HepG2 (cell line): ENCODE measurements around the gene SGF29. TPM values are rescaled to one million over a fixed set of nuclear protein-coding genes. Genes with fewer than 3 reads are reported as not detected.
A peak's percentile ranks its signal among the peaks of the same experiment; 100 is the strongest.

Source experiments
- ATF6 ChIP-seq: sonication (generic); formaldehyde crosslinking; conservative IDR thresholded peaks from 2 replicates; pipeline ENCODE4 v1.4.0; 2020; ENCODE audit warnings: missing genetic modification reagents
- ATRX ChIP-seq: sonication (generic); formaldehyde crosslinking; IDR thresholded peaks from 2 replicates; pipeline ENCODE4 v1.4.0; 2020; ENCODE audit warnings: missing genetic modification reagents, borderline replicate concordance
- HOXA9 ChIP-seq: sonication (generic); formaldehyde crosslinking; IDR thresholded peaks from 2 replicates; pipeline ENCODE4 v1.8.1; 2022; ENCODE audit warnings: missing genetic modification reagents, mild to moderate bottlenecking, moderate library complexity, borderline replicate concordance
- MLX ChIP-seq: IDR thresholded peaks from 2 replicates; pipeline ENCODE4 v1.6.1; 2016
- NPAS2 ChIP-seq: sonication (generic); formaldehyde crosslinking; IDR thresholded peaks from 2 replicates; pipeline ENCODE4 v1.8.0; 2022; ENCODE audit warnings: mild to moderate bottlenecking, missing genetic modification reagents, borderline replicate concordance
- PLSCR1 ChIP-seq: sonication (generic); formaldehyde crosslinking; IDR thresholded peaks from 2 replicates; pipeline ENCODE4 v1.5.0; 2020; ENCODE audit warnings: missing genetic modification reagents, mild to moderate bottlenecking, borderline replicate concordance
- RFXAP ChIP-seq: sonication (generic); formaldehyde crosslinking; IDR thresholded peaks from 2 replicates; pipeline ENCODE4 v1.4.0; 2020; ENCODE audit warnings: missing genetic modification reagents, borderline replicate concordance
- SRF ChIP-seq: IDR thresholded peaks from 2 replicates; pipeline ENCODE4 v1.6.1; 2011; ENCODE audit warnings: mild to moderate bottlenecking, low read depth, low read length, moderate library complexity
- ZFP36L2 ChIP-seq: sonication (generic); formaldehyde crosslinking; IDR thresholded peaks from 2 replicates; pipeline ENCODE4 v1.4.0; 2020; ENCODE audit warnings: missing genetic modification reagents
- ZFX ChIP-seq: sonication (generic); formaldehyde crosslinking; IDR thresholded peaks from 2 replicates; pipeline ENCODE4 v1.4.0; 2020; ENCODE audit warnings: mild to moderate bottlenecking, low read depth, missing genetic modification reagents, moderate library complexity
- ZMYM3 ChIP-seq: sonication (generic); formaldehyde crosslinking; IDR thresholded peaks from 2 replicates; pipeline ENCODE4 v1.5.1; 2020; ENCODE audit warnings: mild to moderate bottlenecking, missing genetic modification reagents
- ZNF512B ChIP-seq: sonication (generic); formaldehyde crosslinking; IDR thresholded peaks from 2 replicates; pipeline ENCODE4 v1.5.1; 2020; ENCODE audit warnings: missing genetic modification reagents, mild to moderate bottlenecking, borderline replicate concordance
- ZNF563 ChIP-seq: sonication (generic); formaldehyde crosslinking; IDR thresholded peaks from 2 replicates; pipeline ENCODE4 v1.8.0; 2022; ENCODE audit warnings: mild to moderate bottlenecking, moderate library complexity, missing genetic modification reagents
- ZNF609 ChIP-seq: sonication (generic); formaldehyde crosslinking; IDR thresholded peaks from 2 replicates; pipeline ENCODE4 v1.4.0; 2020; ENCODE audit warnings: mild to moderate bottlenecking, missing genetic modification reagents, borderline replicate concordance
- ZNF672 ChIP-seq: sonication (generic); formaldehyde crosslinking; IDR thresholded peaks from 2 replicates; pipeline ENCODE4 v1.8.1; 2022; ENCODE audit warnings: missing genetic modification reagents
- ZNF749 ChIP-seq: sonication (generic); formaldehyde crosslinking; IDR thresholded peaks from 2 replicates; pipeline ENCODE4 v1.8.0; 2022; ENCODE audit warnings: mild to moderate bottlenecking, missing genetic modification reagents, moderate library complexity, borderline replicate concordance
- polyA plus RNA-seq, 8 experiments: library from polyadenylated mRNA; depleted of rRNA in 3 of 8; stranded (reverse) in 7 of 8; unstranded in 1 of 8; fragments of >200 nt; fragmentation: Illumina TruSeq in 4 of 8; extraction: Trizol in 4 of 8; gene quantifications; 2 replicates each; pipeline versions ENCODE4 v1.2.1 to v1.2.3, GENCODE V29; 2011 to 2016; ENCODE audit warnings: low read depth in 4 of 8, missing spikeins in 1 of 8, mixed read lengths in 1 of 8; ENCODE audit not compliant: insufficient read depth in 1 of 8
- total RNA-seq, 5 experiments: library from RNA; depleted of rRNA; stranded (reverse); fragments of >200 nt; fragmentation: Illumina TruSeq; extraction: Trizol; gene quantifications; 2 replicates each; pipeline ENCODE4 v1.2.3, GENCODE V29; 2016; ENCODE audit warnings: low read depth in 1 of 5

Gene SGF29
- total and polyA plus RNA-seq, 2 of the 13 experiments (the other 11 are each of a cell fraction or from before 2014, with no cell fraction given) = 5.0 to 29.4 TPM

- TF ChIP-seq MLX (CRISPR knock-in tag) = peak; percentile 56; the same call in 1 of the 2 replicates
- no peak for TF ChIP-seq PLSCR1 (CRISPR knock-in tag)
- TF ChIP-seq ZMYM3 (CRISPR knock-in tag) = peak; percentile 81
- peak; percentile 92 for TF ChIP-seq RFXAP (CRISPR knock-in tag)
- no peak for TF ChIP-seq SRF
- peak; percentile 82; the same call in 1 of the 2 replicates for TF ChIP-seq ZNF609 (CRISPR knock-in tag)
- no peak for TF ChIP-seq ZFX (CRISPR knock-in tag)
- TF ChIP-seq NPAS2 = no peak
- no peak for TF ChIP-seq ATRX (CRISPR knock-in tag)
- no peak for TF ChIP-seq ZNF672 (CRISPR knock-in tag)
- peak; percentile 60; the same call in 1 of the 2 replicates for TF ChIP-seq ZNF512B (CRISPR knock-in tag)
- no peak for TF ChIP-seq ZNF749 (CRISPR knock-in tag)
- no peak for TF ChIP-seq HOXA9 (CRISPR knock-in tag)
- no peak for TF ChIP-seq ZFP36L2 (CRISPR knock-in tag)
- TF ChIP-seq ATF6 = no peak
- 0 out of 2 replicates have a peak, but pooled peaks have one; percentile 48 for TF ChIP-seq ZNF563 (CRISPR knock-in tag)
Measured at GRCh38 chr16:28505489-28506137, 48.1 kb upstream of the SGF29 start (continued).
